GM21515 (cell line): ENCODE results near the gene FHOD1.

Experiments
- ATAC-seq: cut with Tn5 transposase; IDR thresholded peaks from one replicate; pipeline ENCODE4 v1.9.1; 2021; ENCODE audit not compliant: unreplicated experiment

Gene FHOD1

GRCh38 chr16:67193536-67193935 is 53.7 kb downstream of the FHOD1 start:
- ATAC-seq = no peak

- no peak for ATAC-seq
Measured at GRCh38 chr16:67192781-67193361, 54.4 kb downstream of the FHOD1 start.

GRCh38 chr16:67191995-67192681 is 55.1 kb downstream of the FHOD1 start, which contains the start of gene E2F4:
Gene E2F4, plus strand, starts transcription at chr16:67192155. Its CDS starts 73 bp downstream, at chr16:67192228.
- peak; percentile 72 for ATAC-seq

GRCh38 chr16:67191411-67191994 is 55.8 kb downstream of the FHOD1 start:
- ATAC-seq = no peak

GRCh38 chr16:67190448-67191399 is 56.6 kb downstream of the FHOD1 start:
- no peak for ATAC-seq

- ATAC-seq = no peak
Measured at GRCh38 chr16:67190041-67190440, 57.2 kb downstream of the FHOD1 start, which contains the start of gene EXOC3L1. Gene EXOC3L1, minus strand, starts transcription at chr16:67190136. Its CDS starts 460 bp downstream, at chr16:67189676.

- ATAC-seq = no peak
Measured at GRCh38 chr16:67188798-67189197, 58.5 kb downstream of the FHOD1 start.

- ATAC-seq = no peak
Measured at GRCh38 chr16:67188323-67188722, 59.0 kb downstream of the FHOD1 start.

GRCh38 chr16:67187175-67187890 is 59.9 kb downstream of the FHOD1 start:
- ATAC-seq = no peak

GRCh38 chr16:67186550-67186950 is 60.7 kb downstream of the FHOD1 start:
- ATAC-seq = no peak

GRCh38 chr16:67185651-67186134 is 61.6 kb downstream of the FHOD1 start:
- no peak for ATAC-seq

- ATAC-seq = no peak
Measured at GRCh38 chr16:67184995-67185650, 62.2 kb downstream of the FHOD1 start.

GRCh38 chr16:67184453-67184994 is 62.8 kb downstream of the FHOD1 start:
- ATAC-seq = peak; percentile 12

GRCh38 chr16:67183627-67184452 is 63.4 kb downstream of the FHOD1 start, which contains the start of gene MATCAP1:
Gene MATCAP1, minus strand, starts transcription at chr16:67183963. Its CDS starts 3,353 bp downstream, at chr16:67180610.
- ATAC-seq = peak; percentile 91

GRCh38 chr16:67183284-67183626 is 64.0 kb downstream of the FHOD1 start:
- no peak for ATAC-seq

GRCh38 chr16:67182288-67182687 is 65.0 kb downstream of the FHOD1 start:
- ATAC-seq = no peak

- ATAC-seq = no peak
Measured at GRCh38 chr16:67181346-67181745, 65.9 kb downstream of the FHOD1 start.

GRCh38 chr16:67180166-67180565 is 67.1 kb downstream of the FHOD1 start:
- ATAC-seq = no peak
